GM13977 (cell line): ENCODE measurements around the gene CTSV.
"Not testable (repeated sequence)": the region's sequence is repeated elsewhere in the genome, so short reads cannot be mapped to it uniquely, and the experiment has no call there.

Experiments
- DNase-seq: peaks from one replicate; pipeline ENCODE4 v3.0.0; 2012; ENCODE audit warnings: low spot score
- in situ Hi-C: fragments of 300-500 bp; cut with MboI; formaldehyde crosslinking; loops from one replicate; pipeline ENCODE4 v1.12.0; 2022; ENCODE audit warnings: low sequenced_read_pairs, low pct_unique_long_range_greater_than_20kb, mixed read lengths, inconsistent platforms; ENCODE audit not compliant: unreplicated experiment
- TF ChIP-seq, protein P1 (sequence below): IDR thresholded peaks from 2 replicates; pipeline ENCODE4 v1.5.1; 2012; ENCODE audit warnings: mild to moderate bottlenecking, control low read depth; ENCODE audit not compliant: insufficient read depth; ENCODE audit errors: extremely low read depth, missing control alignments

The CTSV gene

GRCh38 chr9:97041898-97042297 lies 3.0 kb upstream of the CTSV start:
- TF ChIP-seq, protein P1, sequence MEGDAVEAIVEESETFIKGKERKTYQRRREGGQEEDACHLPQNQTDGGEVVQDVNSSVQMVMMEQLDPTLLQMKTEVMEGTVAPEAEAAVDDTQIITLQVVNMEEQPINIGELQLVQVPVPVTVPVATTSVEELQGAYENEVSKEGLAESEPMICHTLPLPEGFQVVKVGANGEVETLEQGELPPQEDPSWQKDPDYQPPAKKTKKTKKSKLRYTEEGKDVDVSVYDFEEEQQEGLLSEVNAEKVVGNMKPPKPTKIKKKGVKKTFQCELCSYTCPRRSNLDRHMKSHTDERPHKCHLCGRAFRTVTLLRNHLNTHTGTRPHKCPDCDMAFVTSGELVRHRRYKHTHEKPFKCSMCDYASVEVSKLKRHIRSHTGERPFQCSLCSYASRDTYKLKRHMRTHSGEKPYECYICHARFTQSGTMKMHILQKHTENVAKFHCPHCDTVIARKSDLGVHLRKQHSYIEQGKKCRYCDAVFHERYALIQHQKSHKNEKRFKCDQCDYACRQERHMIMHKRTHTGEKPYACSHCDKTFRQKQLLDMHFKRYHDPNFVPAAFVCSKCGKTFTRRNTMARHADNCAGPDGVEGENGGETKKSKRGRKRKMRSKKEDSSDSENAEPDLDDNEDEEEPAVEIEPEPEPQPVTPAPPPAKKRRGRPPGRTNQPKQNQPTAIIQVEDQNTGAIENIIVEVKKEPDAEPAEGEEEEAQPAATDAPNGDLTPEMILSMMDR = no peak
- no peak for DNase-seq
- in situ Hi-C loops = no loop called here

GRCh38 chr9:97039514-97039860 lies 545 bp upstream of the CTSV start:
- no peak for DNase-seq
- in situ Hi-C loops = no loop called here

DNA sequence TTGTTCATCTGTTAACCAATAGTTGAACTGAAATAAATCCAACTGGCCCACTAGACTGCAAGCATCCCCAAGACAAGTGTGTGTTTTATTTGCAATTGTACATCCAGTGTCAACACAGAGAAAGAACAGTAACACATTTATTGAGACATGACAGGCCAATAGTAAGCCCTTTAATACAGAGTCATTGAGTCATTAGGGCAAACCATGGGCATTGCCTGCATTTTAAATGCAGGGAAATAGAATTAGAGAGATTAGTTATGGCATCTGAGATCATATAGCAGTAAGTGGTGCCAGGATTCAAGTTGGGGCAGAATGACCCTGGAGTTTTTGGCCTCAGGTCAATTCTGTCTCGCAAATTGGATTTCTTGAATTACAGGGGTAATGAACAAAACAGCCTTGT lies 15.4 kb downstream of the CTSV start:
- DNase-seq, in situ Hi-C loops: not testable (repeated sequence)

More at GRCh38 chr9:97039514-97039860, 545 bp upstream of the CTSV start:
- TF ChIP-seq, protein P1 = no peak

- in situ Hi-C loops = not testable (repeated sequence)
Measured at GRCh38 chr9:97013151-97014132, 25.5 kb downstream of the CTSV start.

DNA sequence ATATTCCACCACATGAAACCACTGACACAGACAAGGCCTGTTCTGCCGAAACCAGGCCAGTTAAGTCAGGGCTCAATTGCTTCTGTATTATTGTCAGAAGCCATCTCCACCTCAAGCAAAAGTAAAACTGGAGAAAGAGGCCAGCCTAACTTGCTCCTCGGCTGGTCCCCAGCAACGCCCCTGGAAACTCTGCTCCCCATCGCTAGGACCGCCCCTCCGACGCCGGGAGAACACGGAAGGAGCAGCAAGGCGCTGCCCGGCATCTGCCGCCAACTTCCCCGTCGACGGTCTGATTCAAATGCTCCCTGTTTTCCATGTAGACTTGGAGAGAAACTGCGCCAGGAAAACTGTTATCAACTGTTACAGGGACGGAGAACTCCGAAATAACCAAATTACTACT lies 26.3 kb downstream of the CTSV start:
- peak; percentile 38 for DNase-seq
- in situ Hi-C loops = not testable (repeated sequence)

More at GRCh38 chr9:97013151-97014132, 25.5 kb downstream of the CTSV start:
- DNase-seq = peak; percentile 55

- in situ Hi-C loops = not testable (repeated sequence)
Measured at GRCh38 chr9:97002195-97002594, 36.7 kb downstream of the CTSV start.

DNA sequence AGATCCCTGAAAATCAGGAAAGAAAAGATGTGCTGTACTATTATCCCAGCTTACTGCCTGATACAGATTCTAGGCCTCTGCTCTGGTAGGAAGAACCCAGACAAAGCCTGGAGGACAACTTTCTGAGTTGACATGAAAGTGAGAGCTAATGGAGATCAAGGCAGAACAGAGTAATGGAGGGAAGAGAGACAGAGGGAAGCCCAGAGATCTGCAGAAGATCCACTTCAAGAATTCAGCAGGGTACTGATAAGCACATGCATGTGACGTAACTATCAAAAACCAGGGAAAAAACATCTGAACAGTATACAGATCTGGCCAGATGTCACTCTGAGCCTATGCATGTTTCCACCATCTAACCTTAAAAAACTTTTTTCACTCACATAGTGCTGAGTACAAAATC lies 37.6 kb downstream of the CTSV start:
- in situ Hi-C loops, DNase-seq: not testable (repeated sequence)

More at GRCh38 chr9:97002195-97002594, 36.7 kb downstream of the CTSV start:
- DNase-seq = not testable (repeated sequence)

DNA sequence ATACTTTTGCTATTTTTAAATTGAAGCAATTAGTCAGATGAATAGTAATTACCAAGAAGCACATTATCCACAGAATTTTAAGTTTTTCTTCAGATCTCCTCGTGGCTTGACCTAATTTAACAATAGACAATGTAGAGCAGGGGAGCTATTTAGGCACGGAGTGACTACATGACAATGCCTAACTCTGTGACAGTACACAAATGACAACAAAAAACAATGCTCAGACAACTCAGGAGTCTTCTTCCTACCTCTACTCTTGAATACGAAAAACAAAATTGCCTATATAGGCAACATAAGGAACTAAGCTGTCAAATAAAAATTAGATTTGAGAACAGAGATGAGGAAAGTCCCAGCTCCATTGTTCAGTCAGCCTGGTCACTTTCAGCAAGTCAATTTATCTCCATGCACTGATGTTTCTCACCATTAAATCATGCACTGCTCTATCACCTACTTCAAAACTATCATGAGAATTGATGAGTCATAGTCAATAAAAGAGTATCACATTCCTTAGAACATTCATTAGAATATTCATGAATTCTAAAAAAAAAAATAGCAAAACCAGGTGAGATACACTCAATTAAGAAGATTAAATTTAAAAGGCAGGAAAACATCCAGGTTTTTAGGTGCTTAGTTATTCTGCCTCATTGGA lies 38.7 kb downstream of the CTSV start:
- DNase-seq, in situ Hi-C loops: not testable (repeated sequence)

- DNase-seq, in situ Hi-C loops: not testable (repeated sequence)
Measured at GRCh38 chr9:96999733-97000132, 39.2 kb downstream of the CTSV start.

DNA sequence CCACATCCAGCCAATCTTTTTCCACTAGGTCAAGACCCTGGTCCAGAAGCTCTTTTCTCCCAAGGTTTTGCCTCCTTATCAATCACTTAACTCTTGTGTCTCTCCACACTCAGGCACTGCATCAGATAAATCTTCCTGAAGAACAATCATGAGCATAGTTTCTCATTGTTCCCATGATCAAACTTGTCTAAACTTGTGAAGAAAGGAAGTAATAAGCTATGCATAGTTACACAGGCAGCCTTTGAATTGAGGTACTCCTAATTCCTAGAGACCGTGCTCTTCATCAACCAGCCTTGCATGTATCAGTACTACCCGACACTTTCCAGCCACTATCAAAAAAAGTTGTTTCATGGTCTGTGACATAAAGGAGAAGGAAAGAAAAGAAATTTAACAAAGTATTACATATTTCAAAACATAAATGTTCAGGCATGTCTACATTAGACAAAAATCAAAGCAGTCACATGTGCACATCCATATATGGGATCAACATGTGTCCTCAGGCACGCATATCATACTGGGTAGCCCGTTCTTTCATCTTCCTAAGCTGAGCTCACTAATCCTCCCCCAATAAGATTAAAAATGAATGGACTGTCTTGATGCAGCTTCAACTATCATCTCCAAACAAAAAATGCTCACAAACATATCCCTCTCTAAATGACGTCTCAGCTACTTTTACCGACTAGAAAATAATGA lies 41.8 kb downstream of the CTSV start:
- DNase-seq, in situ Hi-C loops: not testable (repeated sequence)

DNA sequence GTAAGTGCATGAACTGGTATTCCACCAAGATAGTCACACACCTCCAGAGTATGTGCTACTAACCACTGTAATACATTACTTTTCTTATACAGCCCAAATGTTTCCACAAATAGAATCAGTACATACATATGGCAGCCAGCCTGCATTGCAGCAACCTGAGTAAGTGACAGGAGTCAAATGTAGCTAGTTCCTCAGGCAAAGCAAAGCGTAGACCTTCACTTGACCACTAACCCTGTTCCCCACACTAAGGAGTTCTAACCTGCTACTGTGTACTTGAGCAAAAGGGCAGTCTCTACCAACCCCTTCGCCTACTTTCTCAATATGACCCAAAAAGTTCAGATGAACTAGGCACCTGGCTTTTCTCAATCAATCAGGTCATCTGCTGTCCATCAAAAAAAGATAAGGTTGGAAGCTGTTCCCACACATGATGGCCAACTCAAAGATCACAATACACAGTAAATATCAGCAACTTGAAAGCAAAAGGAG lies 44.4 kb downstream of the CTSV start:
- DNase-seq, in situ Hi-C loops: not testable (repeated sequence)

GRCh38 chr9:96992303-96992702 lies 46.6 kb downstream of the CTSV start:
- in situ Hi-C loops, DNase-seq: not testable (repeated sequence)

- DNase-seq, in situ Hi-C loops: not testable (repeated sequence)
Measured at GRCh38 chr9:96989747-96990318, 49.1 kb downstream of the CTSV start.

DNA sequence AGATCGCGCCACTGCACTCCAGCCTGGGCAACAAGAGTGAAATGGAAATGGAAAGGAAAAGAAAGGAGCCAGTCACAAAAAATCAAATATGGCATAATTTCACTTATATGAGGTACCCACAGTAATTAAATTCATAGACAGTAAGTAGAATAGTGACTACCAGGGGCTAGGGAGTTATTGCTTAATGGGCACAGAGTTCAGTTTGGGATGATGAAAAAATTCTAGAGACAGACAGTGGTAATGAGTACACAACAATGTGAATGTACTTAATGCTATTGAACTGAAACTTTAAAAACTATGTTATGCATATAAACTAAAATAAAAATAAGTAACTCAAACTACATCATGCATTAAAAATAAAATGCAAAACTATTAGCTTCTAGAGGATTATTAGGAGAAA lies 54.1 kb downstream of the CTSV start:
- in situ Hi-C loops = not testable (repeated sequence)

DNA sequence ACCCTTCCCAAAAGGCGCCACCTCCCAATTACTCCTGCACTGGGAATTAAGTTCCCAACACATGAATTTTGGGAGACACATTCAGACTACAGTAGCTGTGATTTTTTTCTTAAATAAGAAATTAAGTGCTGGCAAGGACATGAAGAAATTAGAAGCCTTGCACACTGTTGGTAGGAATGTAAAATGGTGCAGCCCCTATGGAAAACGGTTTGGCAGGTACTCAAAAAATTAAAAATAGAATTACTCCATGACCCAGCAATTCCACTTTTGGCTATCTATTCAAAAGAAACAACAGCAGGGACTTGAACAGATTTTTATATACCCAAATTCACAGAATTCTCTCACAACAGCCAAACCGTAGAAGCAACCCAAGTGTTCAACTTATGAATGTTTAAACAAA lies 54.8 kb downstream of the CTSV start:
- in situ Hi-C loops, DNase-seq: not testable (repeated sequence)

More for the DNA sequence above, 54.1 kb downstream of the CTSV start:
- DNase-seq = not testable (repeated sequence)
